Stomach (tissue), 4 donors: Measurements from ENCODE around the gene GRIA4.

Experiments
- POLR2A ChIP-seq, 4 donors: fragments of 450-650 bp; IDR thresholded peaks; one replicate each; pipeline ENCODE4 v1.6.1; 2016; ENCODE audit warnings: antibody characterized with exemption in 4 of 4, control low read depth in 2 of 4, mild to moderate bottlenecking in 1 of 4, moderate library complexity in 1 of 4
- POLR2AphosphoS5 ChIP-seq, 3 donors: sonication (generic); formaldehyde crosslinking; IDR thresholded peaks; one replicate each; pipeline ENCODE4 v1.6.1; 2016; ENCODE audit warnings: antibody characterized with exemption in 3 of 3
- TF ChIP-seq, protein P1 (sequence below), 7 experiments: fragments of 450-650 bp in 4 of 7; fragments of 200-600 bp in 3 of 7; sonication (generic) in 3 of 7; IDR thresholded peaks; one replicate each; pipeline ENCODE4 v1.5.1; 2016 to 2019; ENCODE audit warnings: antibody characterized with exemption in 7 of 7, control low read depth in 2 of 7, mild to moderate bottlenecking in 1 of 7

DNA sequence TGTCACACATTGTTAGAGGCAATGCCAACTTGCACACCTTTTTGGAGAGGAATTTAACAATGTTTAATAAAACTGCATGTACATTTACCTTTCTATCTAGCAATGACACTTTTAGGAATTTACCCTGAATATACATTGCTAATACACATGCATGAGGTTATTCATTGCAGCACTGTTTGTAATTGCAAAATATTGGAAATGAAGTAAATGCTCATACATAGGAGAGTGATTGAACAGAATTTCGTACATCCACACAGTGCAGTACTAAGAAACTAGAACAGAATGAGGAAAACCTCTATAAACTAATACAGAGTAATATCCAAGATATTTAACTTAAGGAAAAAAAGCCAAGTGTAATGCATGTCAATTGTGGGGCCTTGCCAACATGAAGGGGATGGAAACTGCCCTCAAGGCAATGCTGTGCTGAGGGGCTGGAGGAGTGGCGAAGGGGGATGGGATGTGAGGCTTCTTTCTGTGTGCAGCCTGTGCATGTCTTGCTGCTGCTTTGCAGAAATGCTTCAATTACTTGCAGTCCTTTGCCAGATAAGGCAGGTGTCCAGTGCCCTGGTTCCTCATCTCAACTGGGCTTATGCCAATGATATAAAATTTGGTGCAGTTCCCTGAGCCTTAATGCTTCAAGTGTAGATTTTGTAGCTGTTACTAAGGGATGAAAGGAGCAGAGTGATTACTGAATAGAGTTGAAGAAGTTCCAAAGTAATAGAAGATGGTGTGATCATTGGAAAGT lies 96.1 kb downstream of the GRIA4 start:
- no peak for TF ChIP-seq POLR2AphosphoS5 (IDR thresholded peaks at IDR 0.05)
- TF ChIP-seq POLR2A (IDR thresholded peaks at IDR 0.05) = no peak
- TF ChIP-seq, protein P1, sequence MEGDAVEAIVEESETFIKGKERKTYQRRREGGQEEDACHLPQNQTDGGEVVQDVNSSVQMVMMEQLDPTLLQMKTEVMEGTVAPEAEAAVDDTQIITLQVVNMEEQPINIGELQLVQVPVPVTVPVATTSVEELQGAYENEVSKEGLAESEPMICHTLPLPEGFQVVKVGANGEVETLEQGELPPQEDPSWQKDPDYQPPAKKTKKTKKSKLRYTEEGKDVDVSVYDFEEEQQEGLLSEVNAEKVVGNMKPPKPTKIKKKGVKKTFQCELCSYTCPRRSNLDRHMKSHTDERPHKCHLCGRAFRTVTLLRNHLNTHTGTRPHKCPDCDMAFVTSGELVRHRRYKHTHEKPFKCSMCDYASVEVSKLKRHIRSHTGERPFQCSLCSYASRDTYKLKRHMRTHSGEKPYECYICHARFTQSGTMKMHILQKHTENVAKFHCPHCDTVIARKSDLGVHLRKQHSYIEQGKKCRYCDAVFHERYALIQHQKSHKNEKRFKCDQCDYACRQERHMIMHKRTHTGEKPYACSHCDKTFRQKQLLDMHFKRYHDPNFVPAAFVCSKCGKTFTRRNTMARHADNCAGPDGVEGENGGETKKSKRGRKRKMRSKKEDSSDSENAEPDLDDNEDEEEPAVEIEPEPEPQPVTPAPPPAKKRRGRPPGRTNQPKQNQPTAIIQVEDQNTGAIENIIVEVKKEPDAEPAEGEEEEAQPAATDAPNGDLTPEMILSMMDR (IDR thresholded peaks at IDR 0.05) = no peak
